HG02938 (cell line): ENCODE results near the gene BTBD2.

Experiments used
- ATAC-seq: cut with Tn5 transposase; IDR thresholded peaks from one replicate; pipeline ENCODE4 v1.9.1; 2021; ENCODE audit warnings: mild to moderate bottlenecking, moderate library complexity; ENCODE audit not compliant: unreplicated experiment

The BTBD2 gene

DNA sequence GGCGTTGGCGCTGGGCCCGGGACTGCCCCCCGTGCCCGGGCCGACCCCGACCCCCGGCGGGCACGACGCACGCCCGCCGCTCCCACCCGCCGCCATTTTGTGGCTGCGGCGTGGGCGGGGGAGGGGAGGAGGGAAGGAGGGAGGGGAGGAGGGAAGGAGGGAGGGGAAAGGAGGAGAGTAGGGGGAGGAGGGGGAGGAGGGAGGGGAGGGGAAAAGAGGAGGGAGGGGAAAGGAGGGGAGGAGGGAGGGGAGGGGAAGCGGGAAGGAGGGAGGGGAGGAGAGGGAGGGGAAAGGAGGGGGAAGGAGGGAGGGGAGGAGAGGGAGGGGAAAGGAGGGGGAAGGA lies at the start of gene BTBD2:
Gene BTBD2 (minus strand): TSS at position 107 of the 343 bp plus-strand sequence. CDS start 11 bp downstream, at position 96.
- no peak for ATAC-seq

DNA sequence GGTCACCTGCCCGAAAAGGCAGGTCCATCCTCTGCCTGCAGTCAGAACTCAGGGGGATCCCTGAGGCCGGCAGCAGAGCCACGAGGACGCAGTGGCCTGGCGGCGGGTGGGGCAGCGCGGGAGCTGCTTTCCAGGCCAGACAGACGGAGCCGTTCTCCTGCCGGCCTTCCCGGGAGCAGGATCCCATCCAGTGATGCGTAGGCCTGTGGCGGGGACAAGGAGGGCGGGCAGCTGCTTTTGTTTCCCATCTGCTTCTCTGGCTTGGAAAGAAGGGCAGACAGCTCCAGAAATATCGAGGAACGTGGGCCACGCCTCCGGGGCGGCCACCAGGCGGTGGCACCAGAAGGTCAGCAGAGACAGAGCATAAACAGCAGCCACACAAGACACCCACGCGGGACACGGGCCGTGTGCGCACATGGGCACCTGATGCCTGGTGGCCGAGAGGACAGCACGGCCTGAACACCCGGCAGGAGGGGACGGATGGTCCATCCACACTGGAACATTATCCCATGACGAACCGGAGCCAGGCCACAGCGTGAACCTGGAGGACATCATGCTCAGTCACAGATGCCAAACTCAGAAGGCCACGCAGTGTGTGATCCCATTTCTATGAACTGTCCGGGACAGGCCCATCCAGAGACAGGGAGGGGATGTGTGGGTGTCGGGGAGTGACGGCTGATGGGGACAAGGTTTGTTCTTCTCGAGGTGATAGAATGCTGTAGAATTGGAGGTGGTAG lies 49.4 kb upstream of the BTBD2 start:
- no peak for ATAC-seq

GRCh38 chr19:2064395-2064787 lies 48.9 kb upstream of the BTBD2 start:
- no peak for ATAC-seq

DNA sequence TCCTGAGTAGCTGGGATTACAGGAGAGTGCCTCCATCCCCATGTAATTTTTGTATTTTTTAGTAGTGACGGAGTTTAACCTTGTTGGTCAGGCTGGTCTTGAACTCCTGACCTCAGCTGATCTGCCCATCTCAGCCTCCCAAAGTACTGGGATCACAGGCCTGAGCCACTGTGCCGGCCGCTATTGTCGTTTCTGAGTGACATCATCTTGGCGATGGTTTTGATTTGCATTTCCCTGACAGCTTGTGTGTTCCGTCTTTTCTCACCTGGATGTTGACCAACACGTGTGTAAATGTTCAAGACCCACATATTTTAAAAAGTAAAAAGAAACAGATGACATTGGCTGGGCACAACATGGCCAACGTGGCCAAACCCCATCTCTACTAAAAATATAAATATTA lies 48.3 kb upstream of the BTBD2 start:
- no peak for ATAC-seq

GRCh38 chr19:2062770-2063169 lies 47.3 kb upstream of the BTBD2 start:
- no peak for ATAC-seq

DNA sequence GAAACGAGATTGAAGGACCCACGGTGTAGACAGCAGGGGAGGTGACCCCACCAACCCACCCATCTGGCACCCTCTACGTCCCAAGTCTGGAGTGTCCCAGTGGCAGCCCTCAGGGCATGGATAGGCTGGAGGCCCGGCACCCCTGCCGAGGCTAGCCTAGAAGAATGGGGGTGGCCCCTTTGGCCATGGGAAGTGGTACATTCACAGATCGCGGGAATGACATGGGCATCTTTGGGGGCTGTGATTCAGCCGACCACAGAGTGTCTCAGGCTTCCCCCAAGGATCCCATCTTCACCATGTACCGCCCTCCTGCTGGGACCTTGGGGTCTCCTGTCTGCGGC lies 46.8 kb upstream of the BTBD2 start:
- ATAC-seq, result no peak

GRCh38 chr19:2061495-2062388 lies 46.2 kb upstream of the BTBD2 start:
- peak; percentile 74 for ATAC-seq

DNA sequence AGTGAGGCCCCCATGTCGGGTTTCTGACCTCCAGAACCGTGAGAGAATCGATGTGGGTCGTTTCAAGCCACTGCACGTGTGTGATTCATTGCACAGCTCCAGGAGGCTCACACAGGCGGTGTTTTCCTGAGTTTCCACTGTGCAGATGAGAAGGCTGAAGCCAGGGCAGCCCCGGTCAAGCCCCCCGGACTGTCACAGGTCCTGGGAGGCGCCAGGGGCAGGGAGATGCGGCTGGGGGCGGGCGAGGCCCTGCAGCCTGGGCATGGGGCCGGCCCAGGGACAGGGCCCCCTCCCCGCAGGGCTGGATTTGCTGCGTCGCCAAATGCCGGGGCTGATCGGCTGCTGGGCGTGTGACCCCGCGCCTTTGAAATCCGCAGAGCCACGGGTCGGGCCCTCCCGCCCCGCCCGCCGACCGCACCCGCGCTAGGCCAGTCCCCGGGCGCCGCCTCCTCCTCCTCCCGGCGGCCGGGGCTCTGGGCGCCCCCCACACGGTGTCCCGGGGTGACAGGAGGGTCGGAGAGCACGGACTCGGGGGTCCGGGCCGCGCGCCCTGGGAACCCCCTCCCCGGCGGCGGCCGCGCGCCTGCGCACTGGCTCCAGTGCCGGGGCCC lies 45.5 kb upstream of the BTBD2 start:
- ATAC-seq, result peak; percentile 9

DNA sequence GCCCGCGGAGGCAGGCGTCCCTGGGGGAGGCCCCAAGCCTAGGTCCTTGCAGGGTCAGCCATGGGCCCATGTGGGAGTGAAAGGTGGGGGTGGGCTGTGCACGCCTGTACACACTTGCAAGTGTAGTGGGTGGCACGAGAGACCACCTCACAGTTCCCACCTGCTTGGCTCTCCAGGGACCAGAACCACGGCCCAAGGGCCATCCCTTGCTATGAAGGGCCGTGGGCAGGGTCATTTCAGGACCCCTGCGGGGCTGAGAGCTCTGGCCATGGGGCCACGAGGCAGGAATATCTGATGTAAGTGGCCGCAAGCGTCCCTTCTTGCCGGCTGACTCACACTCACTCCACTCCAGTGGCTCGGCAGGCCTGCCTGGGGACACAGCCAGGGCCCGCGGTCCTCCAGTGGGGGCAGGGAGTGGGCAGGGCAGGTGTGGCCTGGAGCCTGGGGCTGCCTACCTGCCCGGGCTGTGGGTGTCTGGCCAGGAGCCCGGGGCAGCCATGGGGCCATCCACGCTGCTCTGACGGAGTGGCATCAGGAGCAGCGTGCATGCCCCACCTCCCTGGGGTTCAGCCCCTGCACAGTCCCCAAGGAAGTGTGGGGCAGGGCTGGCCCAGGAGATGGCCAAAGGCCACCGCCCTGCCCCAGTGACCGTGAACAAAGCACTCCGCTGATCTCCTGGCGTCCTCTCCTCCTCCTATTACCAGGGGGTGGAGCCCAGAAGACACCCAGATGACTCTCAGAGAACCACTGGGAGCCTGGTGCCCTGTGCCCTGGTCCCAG lies 44.1 kb upstream of the BTBD2 start:
- no peak for ATAC-seq

GRCh38 chr19:2058570-2059421 lies 43.3 kb upstream of the BTBD2 start:
- no peak for ATAC-seq

DNA sequence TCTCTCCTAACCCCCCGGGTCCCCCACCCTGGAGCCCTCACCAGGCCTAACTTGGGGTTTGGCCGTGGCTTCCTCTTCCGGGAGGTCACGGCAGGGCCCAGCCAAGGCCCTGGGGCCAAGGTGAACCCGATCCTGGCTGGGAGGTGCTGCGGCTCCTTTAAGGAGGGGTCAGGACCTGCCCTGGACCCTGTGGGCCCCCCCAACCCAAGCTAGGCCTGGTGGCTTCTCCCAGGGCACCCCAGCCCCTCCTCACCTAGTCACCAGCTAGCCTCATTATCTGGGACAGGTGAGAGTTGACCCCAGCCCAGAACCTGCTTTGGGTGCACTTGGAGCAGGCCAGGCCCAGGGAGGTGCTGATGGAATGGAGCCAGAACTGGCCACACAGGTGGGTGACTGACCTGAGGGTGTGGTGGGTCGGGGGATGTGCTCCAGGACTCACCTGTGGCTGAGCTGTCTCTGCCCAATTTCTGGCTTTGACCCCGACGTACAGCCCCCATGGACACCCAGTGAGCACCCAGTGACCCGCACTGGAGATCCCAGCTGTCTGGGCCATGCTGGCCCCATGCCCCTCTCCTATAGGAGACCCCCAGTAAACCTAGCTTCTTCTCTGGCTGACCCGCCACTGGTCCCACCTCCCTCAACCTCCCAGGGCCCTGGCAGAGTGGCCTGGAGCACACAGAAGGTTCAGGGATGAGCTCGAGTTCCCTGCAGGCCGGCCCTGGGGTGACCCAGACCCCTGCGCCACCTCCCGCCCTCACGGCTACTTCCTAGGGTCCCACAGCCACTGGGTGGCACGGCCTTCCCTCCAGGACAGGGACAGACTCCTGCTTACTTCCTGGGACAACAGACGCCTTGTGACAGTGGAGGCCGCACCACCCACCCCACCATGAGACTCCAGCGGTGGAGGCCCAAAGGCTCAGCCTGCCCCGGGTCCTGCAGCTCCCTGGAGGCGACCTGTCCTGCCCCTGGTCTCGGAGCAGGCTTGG lies 42.3 kb upstream of the BTBD2 start:
- no peak for ATAC-seq

GRCh38 chr19:2056837-2057192 lies 41.3 kb upstream of the BTBD2 start:
- ATAC-seq, result no peak

GRCh38 chr19:2055931-2056836 lies 40.7 kb upstream of the BTBD2 start:
- no peak for ATAC-seq

DNA sequence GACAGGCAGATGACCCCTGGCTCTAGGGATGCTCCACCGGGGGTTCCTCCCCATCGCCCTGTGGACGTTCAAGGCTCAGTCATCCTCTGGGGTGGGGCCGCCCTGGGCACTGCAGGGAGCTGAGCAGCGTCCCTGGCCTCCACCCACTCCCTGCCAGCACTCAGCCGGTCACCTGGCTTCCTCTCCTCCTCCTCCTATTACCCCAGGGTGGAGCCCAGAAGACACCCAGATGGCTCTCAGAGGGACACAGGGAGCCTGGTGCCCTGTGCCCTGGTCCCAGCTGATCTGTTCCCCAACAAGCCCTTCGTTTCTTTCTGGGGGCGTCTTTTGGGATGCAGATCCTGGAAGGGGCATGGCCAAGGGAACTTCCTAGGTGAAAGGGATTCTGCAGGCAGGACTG lies 39.2 kb upstream of the BTBD2 start:
- no peak for ATAC-seq

DNA sequence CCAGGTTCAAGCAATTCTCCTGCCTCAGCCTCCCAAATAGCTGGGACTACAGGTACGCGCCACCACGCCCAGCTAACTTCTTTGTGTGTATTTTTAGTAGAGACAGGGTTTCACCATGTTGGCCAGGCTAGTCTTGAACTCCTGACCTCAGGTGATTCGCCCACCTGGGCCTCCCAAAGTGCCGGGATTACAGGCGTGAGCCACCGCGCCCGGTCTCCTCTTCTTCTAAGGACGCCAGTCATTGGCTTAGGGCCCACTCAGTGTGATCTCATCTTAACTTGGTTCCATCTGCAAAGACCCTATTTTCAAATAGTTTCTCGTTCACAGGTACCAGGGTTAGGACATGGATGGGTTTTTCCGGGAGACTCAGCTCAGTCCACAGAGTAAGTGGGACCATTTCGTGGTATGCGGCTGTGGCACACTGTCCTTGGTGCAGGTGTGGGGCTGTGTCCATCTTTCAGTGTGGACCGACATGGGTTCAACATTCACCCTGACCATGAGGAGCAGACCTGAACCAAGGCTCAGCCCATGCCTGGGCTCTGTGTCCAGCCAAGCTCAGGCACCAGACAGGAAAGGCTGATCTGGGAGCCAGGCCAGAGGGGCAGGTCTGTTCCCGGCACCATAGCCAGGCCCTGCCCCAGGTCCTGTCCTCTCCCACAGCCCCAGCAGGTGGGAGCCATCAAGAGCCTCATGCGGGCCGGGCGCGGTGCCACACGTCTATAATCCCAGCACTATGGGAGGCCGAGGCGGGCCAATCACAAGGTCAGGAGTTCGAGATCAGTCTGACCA lies 38.3 kb upstream of the BTBD2 start:
- no peak for ATAC-seq

DNA sequence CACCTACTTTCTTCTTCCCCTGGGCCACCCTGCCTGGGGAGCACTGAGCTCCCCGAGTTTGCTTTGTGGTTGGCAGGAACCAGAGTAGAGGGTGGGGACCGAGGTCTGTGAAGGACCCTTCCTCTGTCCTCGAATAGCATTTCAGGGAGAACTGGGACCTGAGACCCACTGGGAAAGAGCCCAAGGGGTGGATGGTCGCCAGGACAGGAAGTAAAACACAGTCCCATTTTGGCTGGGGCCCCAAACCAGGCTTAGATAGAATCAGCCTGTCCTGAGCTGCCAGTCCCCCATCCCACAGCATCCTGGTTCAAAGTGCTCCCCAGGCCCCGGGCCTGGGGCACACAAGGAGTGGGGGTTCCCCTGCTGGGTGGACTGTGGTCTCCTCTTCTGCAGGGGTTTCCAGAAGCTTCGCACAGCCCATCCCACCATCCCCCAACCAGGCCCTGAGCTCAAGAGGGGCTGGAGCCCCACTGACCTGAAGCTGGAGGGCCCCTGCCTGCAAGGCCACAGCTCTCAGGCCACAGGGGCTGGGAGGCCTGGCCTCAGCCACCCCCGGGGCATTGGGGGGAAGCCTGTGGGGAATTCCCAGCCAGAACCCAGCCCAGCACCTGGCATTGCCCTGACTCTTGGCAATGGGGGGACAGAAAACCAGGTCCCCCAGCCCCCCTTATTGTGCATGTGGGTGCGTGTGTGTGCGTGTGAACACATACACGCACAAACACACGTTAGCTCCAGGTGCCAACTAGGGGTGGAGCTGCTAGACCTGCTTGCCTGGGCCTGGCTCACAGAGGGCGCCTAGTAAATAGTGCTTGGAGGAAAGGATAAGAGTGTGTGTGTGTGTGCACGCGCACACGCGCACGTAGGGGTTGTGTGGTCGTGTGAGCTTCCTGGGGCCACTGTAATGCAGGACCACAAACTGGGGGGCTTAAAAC lies 36.5 kb upstream of the BTBD2 start:
- no peak for ATAC-seq
